Activated CD4-positive, alpha-beta T cell treated with anti-CD3 and anti-CD28 coated beads, Interleukin-2, amount 10 ng/mL, durations not matched to agents 7 days and 5 days (primary cell): ENCODE measurements around the gene TTYH1. TPM values are rescaled to one million over a fixed set of nuclear protein-coding genes. Genes with fewer than 3 reads are reported as not detected.

Experiments
- CTCF ChIA-PET: fragments of 350-600 bp; sonication (Branson Sonifier 250); formaldehyde crosslinking; loops from one replicate; lab custom pipeline; 2021; ENCODE audit warnings: antibody characterized with exemption; lab: Charles Lee
- POLR2A ChIA-PET: fragments of 350-600 bp; sonication (Branson Sonifier 250); formaldehyde crosslinking; loops from one replicate; lab custom pipeline; 2021; ENCODE audit warnings: antibody characterized with exemption; lab: Charles Lee
- DNase-seq: peaks from one replicate; pipeline ENCODE4 v3.0.0-alpha.2; 2020
- H3K27ac Mint-ChIP-seq: one replicate; pipeline ENCODE4 v1.8.0; 2021; ENCODE audit warnings: mild to moderate bottlenecking, moderate library complexity, mixed read lengths
- H3K27me3 Mint-ChIP-seq: one replicate; pipeline ENCODE4 v1.8.0; 2021; ENCODE audit warnings: mixed read lengths
- H3K36me3 Mint-ChIP-seq: one replicate; pipeline ENCODE4 v1.8.0; 2021; ENCODE audit warnings: low read depth, mixed read lengths
- H3K4me1 Mint-ChIP-seq: one replicate; pipeline ENCODE4 v1.8.0; 2021; ENCODE audit warnings: mixed read lengths
- H3K4me3 Mint-ChIP-seq: one replicate; pipeline ENCODE4 v1.8.0; 2021; ENCODE audit warnings: mild to moderate bottlenecking, moderate library complexity, mixed read lengths
- H3K9me3 Mint-ChIP-seq: one replicate; pipeline ENCODE4 v1.8.0; 2021; ENCODE audit warnings: mixed read lengths
- total RNA-seq, 2 experiments: library from RNA; stranded (reverse); gene quantifications; one replicate each; pipeline ENCODE4 v1.2.3, GENCODE V29; 2021

TTYH1 gene
- total RNA-seq, 2 experiments from 2014 or later = 0.72 to 1.2 TPM

- no peaks in the 10 kb centered on the region for H3K36me3 Mint-ChIP-seq
- ChIA-PET POLR2A (interaction anchor here (0.5 to 0.6 kb wide), 2 partner anchors 725 to 840 kb away, joined by 3 read pairs; no protein-coding TSS in a partner anchor), CTCF (interaction anchor here (0.5 to 1.0 kb wide), 2 partner anchors 11 to 644 kb away, joined by 3 read pairs; no protein-coding TSS in a partner anchor)
- H3K4me3 Mint-ChIP-seq = no peak overlapping the region
- H3K4me1 Mint-ChIP-seq = peaks cover 15% of the 10 kb centered on the region
- DNase-seq = no peak
- no peak overlapping the region for H3K27ac Mint-ChIP-seq
- H3K27me3 Mint-ChIP-seq = peaks cover 23% of the 10 kb centered on the region
- peaks cover 1% of the 10 kb centered on the region for H3K9me3 Mint-ChIP-seq
Measured at GRCh38 chr19:54418930-54419800, 3.9 kb downstream of the TTYH1 start.

- Mint-ChIP-seq H3K4me1 (peaks cover 15% of the 10 kb centered on the region), H3K4me3 (no peak overlapping the region), H3K27me3 (peaks cover 16% of the 10 kb centered on the region), H3K27ac (no peak overlapping the region), H3K36me3 (no peaks in the 10 kb centered on the region), H3K9me3 (no peaks in the 10 kb centered on the region)
- ChIA-PET POLR2A (interaction anchor here (0.5 kb wide), 1 partner anchor 724 kb away, joined by 3 read pairs; no protein-coding TSS in a partner anchor), CTCF (interaction anchor here (1.0 kb wide), 1 partner anchor 10 kb away, joined by 3 read pairs; no protein-coding TSS in a partner anchor)
- DNase-seq = no peak
Measured at GRCh38 chr19:54420068-54420382, 4.8 kb downstream of the TTYH1 start.

- Mint-ChIP-seq H3K36me3 (no peaks in the 10 kb centered on the region), H3K27me3 (peaks cover 15% of the 10 kb centered on the region), H3K4me1 (peaks cover 15% of the 10 kb centered on the region), H3K4me3 (no peak overlapping the region), H3K27ac (no peak overlapping the region), H3K9me3 (no peaks in the 10 kb centered on the region)
- DNase-seq = no peak
- ChIA-PET POLR2A (no interaction called here), CTCF (interaction anchor here (1.0 to 1.4 kb wide), 3 partner anchors 10 to 30 kb away, joined by 3 to 5 read pairs (median 3); no protein-coding TSS in a partner anchor)
Measured at GRCh38 chr19:54420383-54421168, 5.3 kb downstream of the TTYH1 start.

GRCh38 chr19:54421169-54421516, 5.9 kb downstream of the TTYH1 start:
- CTCF ChIA-PET = interaction anchor here (1.3 to 1.4 kb wide), 2 partner anchors 11 to 30 kb away, joined by 3 to 5 read pairs; no protein-coding TSS in a partner anchor

GRCh38 chr19:54421521-54421920, 6.3 kb downstream of the TTYH1 start:
- peaks cover 15% of the 10 kb centered on the region for H3K4me1 Mint-ChIP-seq
- H3K27ac Mint-ChIP-seq = no peak overlapping the region
- ChIA-PET POLR2A (no interaction called here), CTCF (interaction anchor here (1.3 to 1.4 kb wide), 2 partner anchors 12 to 31 kb away, joined by 3 to 5 read pairs; no protein-coding TSS in a partner anchor)
- H3K27me3 Mint-ChIP-seq = peaks cover 11% of the 10 kb centered on the region
- no peaks in the 10 kb centered on the region for H3K36me3 Mint-ChIP-seq
- no peak overlapping the region for H3K4me3 Mint-ChIP-seq
- DNase-seq = no peak
- H3K9me3 Mint-ChIP-seq = no peaks in the 10 kb centered on the region

More at GRCh38 chr19:54421169-54421516, 5.9 kb downstream of the TTYH1 start:
- Mint-ChIP-seq H3K36me3 (no peaks in the 10 kb centered on the region), H3K27me3 (peaks cover 10% of the 10 kb centered on the region), H3K27ac (no peak overlapping the region), H3K4me1 (peaks cover 15% of the 10 kb centered on the region), H3K4me3 (no peak overlapping the region), H3K9me3 (no peaks in the 10 kb centered on the region)
- POLR2A ChIA-PET = no interaction called here
- DNase-seq = no peak

GRCh38 chr19:54422136-54422535, 6.9 kb downstream of the TTYH1 start:
- Mint-ChIP-seq H3K36me3 (no peaks in the 10 kb centered on the region), H3K4me1 (peaks cover 13% of the 10 kb centered on the region), H3K27me3 (peaks cover 11% of the 10 kb centered on the region), H3K4me3 (no peak overlapping the region), H3K27ac (no peak overlapping the region), H3K9me3 (no peaks in the 10 kb centered on the region)
- ChIA-PET POLR2A (no interaction called here), CTCF (interaction anchor here (0.6 to 1.4 kb wide), 3 partner anchors 12 to 31 kb away, joined by 3 to 5 read pairs (median 3); no protein-coding TSS in a partner anchor)
- no peak for DNase-seq

- POLR2A ChIA-PET = no interaction called here
Measured at GRCh38 chr19:54424201-54424600, 8.9 kb downstream of the TTYH1 start.

GRCh38 chr19:54424660-54425381, 9.6 kb downstream of the TTYH1 start:
- CTCF ChIA-PET = interaction anchor here (0.5 kb wide), 1 partner anchor 21 kb away, joined by 3 read pairs; no protein-coding TSS in a partner anchor
- H3K27ac Mint-ChIP-seq = no peak overlapping the region
- H3K36me3 Mint-ChIP-seq = no peaks in the 10 kb centered on the region
- H3K27me3 Mint-ChIP-seq = peaks cover 9% of the 10 kb centered on the region
- no peak for DNase-seq
- H3K4me1 Mint-ChIP-seq = no peaks in the 10 kb centered on the region
- POLR2A ChIA-PET = no interaction called here
- H3K4me3 Mint-ChIP-seq = no peak overlapping the region
- no peaks in the 10 kb centered on the region for H3K9me3 Mint-ChIP-seq

More at GRCh38 chr19:54424201-54424600, 8.9 kb downstream of the TTYH1 start:
- H3K36me3 Mint-ChIP-seq = no peaks in the 10 kb centered on the region
- H3K27ac Mint-ChIP-seq = no peak overlapping the region
- DNase-seq = no peak
- H3K9me3 Mint-ChIP-seq = no peaks in the 10 kb centered on the region
- no peaks in the 10 kb centered on the region for H3K4me1 Mint-ChIP-seq
- CTCF ChIA-PET = no interaction called here
- H3K27me3 Mint-ChIP-seq = peaks cover 9% of the 10 kb centered on the region
- no peak overlapping the region for H3K4me3 Mint-ChIP-seq

- Mint-ChIP-seq H3K4me1 (no peaks in the 10 kb centered on the region), H3K27me3 (peaks cover 9% of the 10 kb centered on the region), H3K9me3 (no peaks in the 10 kb centered on the region), H3K27ac (no peak overlapping the region), H3K36me3 (no peaks in the 10 kb centered on the region), H3K4me3 (no peak overlapping the region)
- no peak for DNase-seq
- ChIA-PET POLR2A (no interaction called here), CTCF (interaction anchor here (0.5 kb wide), 1 partner anchor 21 kb away, joined by 3 read pairs; no protein-coding TSS in a partner anchor)
Measured at GRCh38 chr19:54425382-54425723, 10.1 kb downstream of the TTYH1 start.

GRCh38 chr19:54426291-54426931, 11.1 kb downstream of the TTYH1 start:
- H3K36me3 Mint-ChIP-seq = no peaks in the 10 kb centered on the region
- no peaks in the 10 kb centered on the region for H3K9me3 Mint-ChIP-seq
- H3K4me3 Mint-ChIP-seq = no peak overlapping the region
- no peak for DNase-seq
- H3K27ac Mint-ChIP-seq = no peak overlapping the region
- H3K27me3 Mint-ChIP-seq = peaks cover 9% of the 10 kb centered on the region
- peaks cover 6% of the 10 kb centered on the region for H3K4me1 Mint-ChIP-seq
- ChIA-PET CTCF (no interaction called here), POLR2A (no interaction called here)

- DNase-seq = no peak
- Mint-ChIP-seq H3K27me3 (peaks cover 9% of the 10 kb centered on the region), H3K36me3 (no peaks in the 10 kb centered on the region), H3K4me1 (peaks cover 6% of the 10 kb centered on the region), H3K9me3 (no peaks in the 10 kb centered on the region), H3K27ac (no peak overlapping the region), H3K4me3 (no peak overlapping the region)
- CTCF ChIA-PET = no interaction called here
- POLR2A ChIA-PET = no interaction called here
Measured at GRCh38 chr19:54427586-54427985, 12.3 kb downstream of the TTYH1 start.
